H1 (cell line): ENCODE measurements around the gene DPP10. TPM values are rescaled to one million over a fixed set of nuclear protein-coding genes. Genes with fewer than 3 reads are reported as not detected.

Experiments
- CTCF ChIA-PET: fragments of 300-600 bp; sonication (Branson Sonifier 250); formaldehyde crosslinking; loops from one replicate; lab custom pipeline; 2021; ENCODE audit not compliant: partially characterized antibody; lab: Charles Lee
- POLR2A ChIA-PET: fragments of 300-600 bp; sonication (Branson Sonifier 250); formaldehyde crosslinking; loops from one replicate; lab custom pipeline; 2021; ENCODE audit warnings: inconsistent platforms; ENCODE audit not compliant: partially characterized antibody; lab: Charles Lee
- DNase-seq, 2 experiments: peaks; one replicate each; pipeline versions ENCODE4 v3.0.0 to v3.0.0-alpha.2; 2010 to 2022; ENCODE audit warnings: low spot score in 2 of 2, low read depth in 1 of 2, mixed read lengths in 1 of 2
- FAIRE-seq: peaks from 2 replicates; lab custom pipeline; 2011; peaks lifted over from hg19 to GRCh38; lab: Jason Lieb, UNC
- H2AFZ ChIP-seq: 2 replicates; pipeline ENCODE4 v1.8.1; 2012; ENCODE audit warnings: low read length, inconsistent platforms
- H2AK5ac ChIP-seq: 2 replicates; pipeline ENCODE4 v1.6.1; 2013; ENCODE audit warnings: low read depth, low read length
- H2BK120ac ChIP-seq: replicated peaks from 2 replicates; pipeline ENCODE3; 2013; ENCODE audit warnings: low read depth, low read length, inconsistent platforms
- H2BK12ac ChIP-seq: 2 replicates; pipeline ENCODE4 v1.6.1; 2013; ENCODE audit warnings: low read depth, low read length
- H2BK15ac ChIP-seq: 2 replicates; pipeline ENCODE4 v1.6.1; 2013; ENCODE audit warnings: low read length
- H2BK20ac ChIP-seq: 2 replicates; pipeline ENCODE4 v1.6.1; 2013; ENCODE audit warnings: low read length
- H2BK5ac ChIP-seq: 2 replicates; pipeline ENCODE4 v1.6.1; 2013; ENCODE audit warnings: low read depth, low read length
- H3K14ac ChIP-seq: 2 replicates; pipeline ENCODE4 v1.6.1; 2013; ENCODE audit warnings: inconsistent platforms; ENCODE audit not compliant: insufficient read length
- H3K18ac ChIP-seq: 2 replicates; pipeline ENCODE4 v1.6.1; 2013; ENCODE audit warnings: low read length; ENCODE audit errors: extremely low read depth
- H3K23ac ChIP-seq: 2 replicates; pipeline ENCODE4 v1.6.1; 2013; ENCODE audit warnings: inconsistent platforms; ENCODE audit not compliant: insufficient read length
- H3K23me2 ChIP-seq: 2 replicates; pipeline ENCODE4 v1.6.1; 2013; ENCODE audit warnings: low read depth, low read length
- H3K27ac ChIP-seq: 2 replicates; pipeline ENCODE4 v1.6.1; 2011; ENCODE audit warnings: low read depth, low read length, inconsistent platforms
- H3K27me3 ChIP-seq, 4 experiments: replicated peaks in 1 of 4; 1 replicate in 1 of 4; 2 replicates in 3 of 4; pipeline versions ENCODE4 v1.6.1 to v1.8.1; 2011 to 2013; ENCODE audit warnings: low read length in 3 of 4, mild to moderate bottlenecking in 3 of 4, inconsistent platforms in 2 of 4, mixed read lengths in 2 of 4, moderate library complexity in 1 of 4; ENCODE audit not compliant: control insufficient read depth in 3 of 4, insufficient read depth in 3 of 4; ENCODE audit errors: extremely low read depth in 1 of 4
- H3K36me3 ChIP-seq, 4 experiments: 2 replicates each; pipeline versions ENCODE4 v1.6.1 to v1.8.1; 2011 to 2013; ENCODE audit warnings: mild to moderate bottlenecking in 4 of 4, low read length in 3 of 4, moderate library complexity in 2 of 4, control low read depth in 1 of 4, inconsistent platforms in 1 of 4; ENCODE audit not compliant: insufficient read depth in 4 of 4, control insufficient read depth in 2 of 4
- H3K4ac ChIP-seq: replicated peaks from 2 replicates; pipeline ENCODE3; 2013; ENCODE audit warnings: low read length, low read depth, mixed read lengths, inconsistent platforms; ENCODE audit not compliant: insufficient read length
- H3K4me1 ChIP-seq, 4 experiments: replicated peaks in 1 of 4; 1 replicate in 1 of 4; 2 replicates in 3 of 4; pipeline versions ENCODE4 v1.6.1 to v1.8.1; 2011 to 2013; ENCODE audit warnings: low read length in 3 of 4, inconsistent platforms in 2 of 4, mixed read lengths in 1 of 4; ENCODE audit not compliant: insufficient read depth in 4 of 4, control insufficient read depth in 3 of 4
- H3K4me2 ChIP-seq, 2 experiments: 2 replicates each; pipeline versions ENCODE4 v1.6.1 to v1.8.1; 2011 to 2013; ENCODE audit warnings: low read depth in 2 of 2, low read length in 2 of 2, control low read depth in 1 of 2, inconsistent platforms in 1 of 2, mild to moderate bottlenecking in 1 of 2; ENCODE audit not compliant: insufficient read depth in 1 of 2
- H3K4me3 ChIP-seq, 4 experiments: fragments of 200-600, 300-600 bp in 1 of 4; sonication (generic), shearing (Covaris generic), sonication (Bioruptor Twin) in 1 of 4; 2 replicates each; pipeline versions ENCODE4 v1.5.1 to v1.8.1; 2011 to 2016; ENCODE audit warnings: low read length in 4 of 4, low read depth in 3 of 4, control low read depth in 2 of 4, inconsistent platforms in 2 of 4, mild to moderate bottlenecking in 2 of 4, mixed read lengths in 1 of 4, moderate library complexity in 1 of 4; ENCODE audit not compliant: insufficient read depth in 2 of 4; ENCODE audit errors: extremely low read depth in 1 of 4
- H3K56ac ChIP-seq: replicated peaks from 2 replicates; pipeline ENCODE3; 2013; ENCODE audit warnings: low read depth, mild to moderate bottlenecking, mixed read lengths, low read length, inconsistent platforms; ENCODE audit not compliant: insufficient read length
- H3K79me1 ChIP-seq: 2 replicates; pipeline ENCODE4 v1.6.1; 2013; ENCODE audit warnings: low read depth, low read length, control low read depth
- H3K79me2 ChIP-seq, 2 experiments: 2 replicates each; pipeline versions ENCODE4 v1.6.1 to v1.8.1; 2012 to 2013; ENCODE audit warnings: low read length in 2 of 2, mild to moderate bottlenecking in 2 of 2, inconsistent platforms in 1 of 2; ENCODE audit not compliant: insufficient read depth in 2 of 2, control insufficient read depth in 1 of 2
- H3K9ac ChIP-seq, 4 experiments: replicated peaks in 1 of 4; 1 replicate in 1 of 4; 2 replicates in 3 of 4; pipeline versions ENCODE4 v1.6.1 to v1.8.1; 2011 to 2013; ENCODE audit warnings: low read depth in 3 of 4, low read length in 3 of 4, control low read depth in 2 of 4, mild to moderate bottlenecking in 2 of 4, moderate library complexity in 2 of 4, inconsistent platforms in 1 of 4; ENCODE audit errors: extremely low read depth in 1 of 4
- H3K9me3 ChIP-seq, 2 experiments: 2 replicates each; pipeline versions ENCODE4 v1.6.1 to v1.8.1; 2012 to 2013; ENCODE audit warnings: mild to moderate bottlenecking in 2 of 2, moderate library complexity in 2 of 2, control low read depth in 1 of 2, inconsistent platforms in 1 of 2, low read depth in 1 of 2, low read length in 1 of 2, mixed read lengths in 1 of 2; ENCODE audit not compliant: insufficient read depth in 2 of 2
- H4K20me1 ChIP-seq, 2 experiments: replicated peaks in 1 of 2; 2 replicates each; pipeline versions ENCODE3 to v1.8.1; 2011 to 2013; ENCODE audit warnings: inconsistent platforms in 2 of 2, low read length in 2 of 2, mild to moderate bottlenecking in 1 of 2; ENCODE audit not compliant: insufficient read depth in 2 of 2, control insufficient read depth in 1 of 2
- H4K5ac ChIP-seq: 2 replicates; pipeline ENCODE4 v1.6.1; 2013; ENCODE audit warnings: low read length, low read depth, mixed read lengths, inconsistent platforms; ENCODE audit not compliant: insufficient read length
- H4K8ac ChIP-seq: 2 replicates; pipeline ENCODE4 v1.8.0; 2013; ENCODE audit warnings: mild to moderate bottlenecking, moderate library complexity, low read length, inconsistent platforms; ENCODE audit not compliant: insufficient read depth; ENCODE audit errors: extremely low read depth
- H4K91ac ChIP-seq: replicated peaks from 2 replicates; pipeline ENCODE3; 2013; ENCODE audit warnings: low read length, mixed read lengths, inconsistent platforms; ENCODE audit not compliant: insufficient read length
- CHD1 ChIP-seq: IDR thresholded peaks from 2 replicates; pipeline ENCODE4 v1.6.1; 2012; ENCODE audit warnings: low read depth, low read length, improper control_type of control experiment
- EGR1 ChIP-seq: IDR thresholded peaks from 2 replicates; pipeline ENCODE4 v1.6.1; 2011; ENCODE audit warnings: low read depth, low read length, borderline replicate concordance
- KDM4A ChIP-seq: IDR thresholded peaks from one replicate; pipeline ENCODE4 v1.7.1; 2012; ENCODE audit warnings: low read depth, mild to moderate bottlenecking, moderate library complexity, low read length, inconsistent platforms; ENCODE audit not compliant: severe bottlenecking
- POLR2AphosphoS5 ChIP-seq: IDR thresholded peaks from 2 replicates; pipeline ENCODE4 v1.6.1; 2011; ENCODE audit warnings: low read depth, low read length
- SP4 ChIP-seq: IDR thresholded peaks from 2 replicates; pipeline ENCODE4 v1.6.1; 2012; ENCODE audit warnings: low read length, inconsistent platforms
- TAF1 ChIP-seq: IDR thresholded peaks from 2 replicates; pipeline ENCODE4 v1.6.1; 2011; ENCODE audit warnings: mild to moderate bottlenecking, low read depth, low read length
- ZNF274 ChIP-seq: IDR thresholded peaks from 2 replicates; pipeline ENCODE4 v1.7.0; 2012; ENCODE audit warnings: low read length, borderline replicate concordance; ENCODE audit errors: extremely low read depth
- WGBS, 2 experiments: shearing (Covaris generic) in 1 of 2; methylation state at CpG; one replicate each; pipeline versions ENCODE4 v1.1.6 to v1.1.7; 2013 to 2015; ENCODE audit warnings: low lambda C conversion rate in 2 of 2, mixed read lengths in 2 of 2, inconsistent platforms in 1 of 2, low coverage in 1 of 2, missing lambda C conversion rate in 1 of 2; ENCODE audit not compliant: insufficient replicate concordance in 2 of 2, insufficient coverage in 1 of 2, insufficient read length in 1 of 2; ENCODE audit errors: extremely low coverage in 1 of 2, missing lambda C conversion rate in 1 of 2; 5-methylcytosine and 5-hydroxymethylcytosine counted together
- polyA plus RNA-seq, 7 experiments: library from polyadenylated mRNA; depleted of rRNA in 3 of 7; stranded (reverse) in 5 of 7; unstranded in 2 of 7; fragments of >200 nt in 5 of 7; fragments of 200-250 nt in 2 of 7; gene quantifications; 1 replicate in 5 of 7; 2 replicates in 1 of 7; 4 replicates in 1 of 7; pipeline versions ENCODE4 v1.2.1 to v1.2.3, GENCODE V29; 2011 to 2013; ENCODE audit warnings: missing spikeins in 2 of 7, mixed read lengths in 2 of 7
- total RNA-seq: library from RNA; stranded (reverse); fragmentation: NEBNext Ultra II Directional; extraction: Animal tissue kit (Norgen Biotek cat#: 25700); gene quantifications from 2 replicates; pipeline ENCODE4 v1.2.1, GENCODE V29; 2021
- TF ChIP-seq, protein P1 (sequence below), 3 experiments: IDR thresholded peaks; 1 replicate in 2 of 3; 2 replicates in 1 of 3; pipeline versions ENCODE4 v1.5.1 to v1.6.1; 2011; ENCODE audit warnings: low read length in 3 of 3, mild to moderate bottlenecking in 3 of 3, inconsistent platforms in 2 of 3, low read depth in 1 of 3, moderate library complexity in 1 of 3; ENCODE audit not compliant: insufficient read depth in 1 of 3; ENCODE audit errors: control extremely low read depth in 1 of 3
- TF ChIP-seq, protein P2 (sequence below): IDR thresholded peaks from 2 replicates; pipeline ENCODE4 v1.6.1; 2012; ENCODE audit warnings: inconsistent platforms

The DPP10 gene
- total and polyA plus RNA-seq, 2 of the 8 experiments (the other 6 are each of a cell fraction or from before 2014, with no cell fraction given): 3.3 to 7.2 TPM

DNA sequence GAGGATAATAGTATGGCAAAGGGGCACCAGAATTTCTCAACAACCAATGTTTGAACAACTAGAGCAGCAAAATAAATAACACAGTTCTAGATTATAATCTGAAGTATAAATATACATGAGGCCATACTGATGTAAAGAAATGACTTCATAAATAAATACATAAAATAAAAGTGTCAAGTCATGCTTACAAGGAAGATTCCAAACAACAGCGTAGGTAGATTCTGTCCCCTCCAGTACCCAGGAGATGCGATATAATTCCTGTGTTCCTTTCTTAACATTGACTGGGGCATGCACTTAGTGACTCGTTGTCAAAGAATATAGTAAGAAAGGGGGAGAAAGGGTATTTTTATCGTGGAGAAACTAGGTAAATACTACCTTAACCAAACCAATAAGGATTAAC, 355.1 kb downstream of the DPP10 start:
- Histone ChIP-seq H4K20me1 (no peaks in the 10 kb centered on the region), H2BK15ac (no peak overlapping the region), H2BK20ac (no peak overlapping the region), H3K9me3 (no peaks in the 10 kb centered on the region), H3K4ac (no peak overlapping the region), H2BK120ac (no peak overlapping the region), H2AK5ac (no peak overlapping the region), H3K36me3 (no peaks in the 10 kb centered on the region), H2BK5ac (no peak overlapping the region), H3K23me2 (no peaks in the 10 kb centered on the region; the same call in 1 of the 2 replicates), H3K56ac (no peak overlapping the region), H3K23ac (no peak overlapping the region), H3K27me3 (peaks cover 0 to 1% (median 0%) of the 10 kb centered on the region in 4 experiments; a peak in 1 of 7 replicates), H3K18ac (no peak overlapping the region), H4K5ac (no peak overlapping the region), H3K9ac (no peak overlapping the region), H3K79me1 (no peaks in the 10 kb centered on the region), H3K4me2 (no peak overlapping the region), H3K27ac (no peak overlapping the region), H2BK12ac (no peak overlapping the region), H4K8ac (no peak overlapping the region), H3K14ac (no peak overlapping the region), H2AFZ (no peak overlapping the region), H3K4me1 (no peaks in the 10 kb centered on the region), H4K91ac (no peak overlapping the region), H3K4me3 (no peak overlapping the region), H3K79me2 (no peaks in the 10 kb centered on the region)
- WGBS, 2 experiments: 89% methylated on average over 4 of the region's 4 CpGs; no CpG with 5 or more reads in 1 of the 2 experiments
- CTCF ChIA-PET: no interaction called here
- no peak for DNase-seq
- TF ChIP-seq POLR2AphosphoS5 (no peak), KDM4A (no peak), EGR1 (no peak), SP4 (no peak), CHD1 (no peak), ZNF274 (no peak), TAF1 (no peak)
- TF ChIP-seq, protein P1, sequence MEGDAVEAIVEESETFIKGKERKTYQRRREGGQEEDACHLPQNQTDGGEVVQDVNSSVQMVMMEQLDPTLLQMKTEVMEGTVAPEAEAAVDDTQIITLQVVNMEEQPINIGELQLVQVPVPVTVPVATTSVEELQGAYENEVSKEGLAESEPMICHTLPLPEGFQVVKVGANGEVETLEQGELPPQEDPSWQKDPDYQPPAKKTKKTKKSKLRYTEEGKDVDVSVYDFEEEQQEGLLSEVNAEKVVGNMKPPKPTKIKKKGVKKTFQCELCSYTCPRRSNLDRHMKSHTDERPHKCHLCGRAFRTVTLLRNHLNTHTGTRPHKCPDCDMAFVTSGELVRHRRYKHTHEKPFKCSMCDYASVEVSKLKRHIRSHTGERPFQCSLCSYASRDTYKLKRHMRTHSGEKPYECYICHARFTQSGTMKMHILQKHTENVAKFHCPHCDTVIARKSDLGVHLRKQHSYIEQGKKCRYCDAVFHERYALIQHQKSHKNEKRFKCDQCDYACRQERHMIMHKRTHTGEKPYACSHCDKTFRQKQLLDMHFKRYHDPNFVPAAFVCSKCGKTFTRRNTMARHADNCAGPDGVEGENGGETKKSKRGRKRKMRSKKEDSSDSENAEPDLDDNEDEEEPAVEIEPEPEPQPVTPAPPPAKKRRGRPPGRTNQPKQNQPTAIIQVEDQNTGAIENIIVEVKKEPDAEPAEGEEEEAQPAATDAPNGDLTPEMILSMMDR (IDR thresholded peaks at IDR 0.05; ENCODE audit: control extremely low read depth in 1 of 3, insufficient read depth in 1 of 3, low read depth in 1 of 3, low read length in 3 of 3): no peak
- TF ChIP-seq, protein P2, sequence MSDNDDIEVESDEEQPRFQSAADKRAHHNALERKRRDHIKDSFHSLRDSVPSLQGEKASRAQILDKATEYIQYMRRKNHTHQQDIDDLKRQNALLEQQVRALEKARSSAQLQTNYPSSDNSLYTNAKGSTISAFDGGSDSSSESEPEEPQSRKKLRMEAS: no peak
- POLR2A ChIA-PET: no interaction called here
- FAIRE-seq: no peak
